Measurements from ENCODE around the gene ADAMTS4. TPM values are rescaled to one million over a fixed set of nuclear protein-coding genes. Genes with fewer than 3 reads are reported as not detected.

Gene ADAMTS4
- total RNA-seq, 1 donor from 2014 or later, result 2.7 TPM

DNA sequence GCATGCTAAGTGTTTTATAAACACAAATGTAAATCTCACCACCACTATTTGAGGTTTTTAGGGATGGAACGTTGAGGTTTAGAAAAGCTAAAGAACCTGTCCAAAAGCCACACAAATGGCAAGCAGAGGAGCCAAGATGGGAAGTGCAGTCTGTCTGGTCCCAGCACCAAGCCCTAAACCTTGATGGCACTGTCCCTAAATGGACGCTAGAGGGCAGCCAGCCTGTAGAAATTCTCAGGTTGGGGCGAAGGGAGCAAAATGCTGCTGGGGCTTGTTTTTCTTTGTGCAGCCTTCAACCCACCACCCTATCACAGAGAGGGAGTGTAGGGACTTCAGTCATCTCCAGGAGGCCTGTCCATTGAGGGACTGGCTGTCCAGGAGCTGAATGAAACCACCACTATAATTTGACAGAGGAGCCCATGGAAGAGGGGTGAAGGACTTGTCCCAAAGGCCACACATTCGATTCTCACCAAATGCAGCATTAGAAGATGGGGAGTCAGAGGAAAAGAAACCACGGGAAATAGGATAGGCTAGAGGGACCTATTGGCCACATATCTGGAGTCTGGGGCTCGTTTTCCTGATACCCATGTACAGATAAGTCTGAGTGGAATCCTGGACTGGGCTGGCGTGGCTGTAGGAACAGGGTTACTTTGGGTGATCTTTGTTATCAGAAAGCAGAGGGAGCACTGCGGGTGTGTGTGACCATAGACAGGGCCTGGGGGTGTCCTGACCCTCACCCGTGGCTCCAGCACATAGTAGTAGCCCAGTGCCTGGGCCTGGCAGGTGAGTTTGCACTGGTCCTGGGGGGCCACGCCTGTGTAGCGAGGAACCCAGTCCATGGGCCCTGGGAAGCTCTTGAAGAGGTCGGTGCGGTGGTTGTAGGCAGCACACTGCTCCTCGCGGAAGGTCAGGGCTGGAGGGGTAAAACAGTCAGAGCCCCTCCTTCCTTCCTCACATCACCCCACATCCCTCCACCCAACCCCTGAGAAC lies 6.1 kb downstream of the ADAMTS4 start:
- FAIRE-seq (no peak), DNase-seq (ENCODE audit: low read depth) (peak; percentile 27)
- no peaks in the 10 kb centered on the region for H3K79me2 ChIP-seq (ENCODE audit: insufficient read depth, low read length)
- no peaks in the 10 kb centered on the region for H3K9me3 ChIP-seq (ENCODE audit: insufficient read depth, low read depth, low read length)
- H3K4me2 ChIP-seq (ENCODE audit: low read length), result no peak overlapping the region
- H3K9ac ChIP-seq (ENCODE audit: low read length), result no peak overlapping the region
- H3K4me1 ChIP-seq (ENCODE audit: insufficient read depth, low read length), result peaks cover 13% of the 10 kb centered on the region
- H3K36me3 Mint-ChIP-seq (ENCODE audit: low read depth, unreplicated experiment), result no peaks in the 10 kb centered on the region
- no peaks in the 10 kb centered on the region for H3K9me3 Mint-ChIP-seq (ENCODE audit: unreplicated experiment)
- H3K27me3 Mint-ChIP-seq (ENCODE audit: low read depth, unreplicated experiment), result peaks cover 2% of the 10 kb centered on the region
- H4K20me1 ChIP-seq (ENCODE audit: insufficient read depth, low read length), result no peaks in the 10 kb centered on the region
- no peak overlapping the region for H3K4me3 Mint-ChIP-seq (ENCODE audit: unreplicated experiment)
- no peaks in the 10 kb centered on the region for H3K27me3 ChIP-seq (ENCODE audit: insufficient read depth, low read length)
- peak overlapping the region; percentile 71 for H3K27ac Mint-ChIP-seq (ENCODE audit: unreplicated experiment)
- no peak overlapping the region for H3K27ac ChIP-seq (ENCODE audit: low read depth, low read length)
- peaks cover 12% of the 10 kb centered on the region for H3K4me1 Mint-ChIP-seq (ENCODE audit: low read depth, unreplicated experiment)
- no peak overlapping the region for H3K4me3 ChIP-seq (ENCODE audit: insufficient read depth, low read depth, low read length)
- H2AFZ ChIP-seq (ENCODE audit: low read depth, low read length), result no peak overlapping the region
- no peaks in the 10 kb centered on the region for H3K36me3 ChIP-seq (ENCODE audit: insufficient read depth, low read length)
- TF ChIP-seq, protein P1, sequence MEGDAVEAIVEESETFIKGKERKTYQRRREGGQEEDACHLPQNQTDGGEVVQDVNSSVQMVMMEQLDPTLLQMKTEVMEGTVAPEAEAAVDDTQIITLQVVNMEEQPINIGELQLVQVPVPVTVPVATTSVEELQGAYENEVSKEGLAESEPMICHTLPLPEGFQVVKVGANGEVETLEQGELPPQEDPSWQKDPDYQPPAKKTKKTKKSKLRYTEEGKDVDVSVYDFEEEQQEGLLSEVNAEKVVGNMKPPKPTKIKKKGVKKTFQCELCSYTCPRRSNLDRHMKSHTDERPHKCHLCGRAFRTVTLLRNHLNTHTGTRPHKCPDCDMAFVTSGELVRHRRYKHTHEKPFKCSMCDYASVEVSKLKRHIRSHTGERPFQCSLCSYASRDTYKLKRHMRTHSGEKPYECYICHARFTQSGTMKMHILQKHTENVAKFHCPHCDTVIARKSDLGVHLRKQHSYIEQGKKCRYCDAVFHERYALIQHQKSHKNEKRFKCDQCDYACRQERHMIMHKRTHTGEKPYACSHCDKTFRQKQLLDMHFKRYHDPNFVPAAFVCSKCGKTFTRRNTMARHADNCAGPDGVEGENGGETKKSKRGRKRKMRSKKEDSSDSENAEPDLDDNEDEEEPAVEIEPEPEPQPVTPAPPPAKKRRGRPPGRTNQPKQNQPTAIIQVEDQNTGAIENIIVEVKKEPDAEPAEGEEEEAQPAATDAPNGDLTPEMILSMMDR (IDR thresholded peaks at IDR 0.05; ENCODE audit: insufficient read depth, low read depth, low read length), result peak; percentile 95
- TF ChIP-seq EZH2 (IDR thresholded peaks at IDR 0.05; ENCODE audit: insufficient read depth, low read length), result no peak

DNA sequence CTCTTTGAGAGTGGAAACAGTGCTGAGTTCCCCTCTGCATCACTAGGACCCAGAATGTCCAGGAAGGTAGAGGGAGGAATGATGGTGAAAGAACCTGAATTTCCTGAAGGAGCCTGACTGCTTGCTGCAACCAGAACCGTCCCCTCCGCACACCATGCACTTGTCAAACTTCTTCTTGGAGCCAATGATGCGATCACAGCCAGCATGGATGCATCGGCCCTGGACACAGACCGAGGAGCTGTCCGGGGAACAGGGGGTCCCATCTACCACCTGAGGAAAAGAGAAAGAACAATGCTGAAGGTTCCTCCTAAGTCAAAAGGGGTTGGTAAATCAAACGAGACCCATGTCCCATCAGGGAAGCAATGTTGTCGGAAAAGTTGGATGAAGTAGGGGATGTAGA lies 6.9 kb downstream of the ADAMTS4 start:
- Mint-ChIP-seq H3K36me3 (ENCODE audit: low read depth, unreplicated experiment) (no peaks in the 10 kb centered on the region), H3K27ac (ENCODE audit: unreplicated experiment) (no peak overlapping the region), H3K9me3 (ENCODE audit: unreplicated experiment) (no peaks in the 10 kb centered on the region), H3K4me1 (ENCODE audit: low read depth, unreplicated experiment) (peaks cover 7% of the 10 kb centered on the region), H3K4me3 (ENCODE audit: unreplicated experiment) (no peak overlapping the region), H3K27me3 (ENCODE audit: low read depth, unreplicated experiment) (peaks cover 6% of the 10 kb centered on the region)
- Histone ChIP-seq H3K4me2 (ENCODE audit: low read length) (no peak overlapping the region), H3K9me3 (ENCODE audit: insufficient read depth, low read depth, low read length) (no peaks in the 10 kb centered on the region), H4K20me1 (ENCODE audit: insufficient read depth, low read length) (no peaks in the 10 kb centered on the region), H3K4me3 (ENCODE audit: insufficient read depth, low read depth, low read length) (no peak overlapping the region), H3K79me2 (ENCODE audit: insufficient read depth, low read length) (no peaks in the 10 kb centered on the region), H3K36me3 (ENCODE audit: insufficient read depth, low read length) (no peaks in the 10 kb centered on the region), H3K4me1 (ENCODE audit: insufficient read depth, low read length) (peaks cover 6% of the 10 kb centered on the region), H3K9ac (ENCODE audit: low read length) (no peak overlapping the region), H3K27me3 (ENCODE audit: insufficient read depth, low read length) (no peaks in the 10 kb centered on the region), H3K27ac (ENCODE audit: low read depth, low read length) (no peak overlapping the region), H2AFZ (ENCODE audit: low read depth, low read length) (no peak overlapping the region)
- DNase-seq (ENCODE audit: low read depth) (no peak), FAIRE-seq (no peak)
- TF ChIP-seq, protein P1 (IDR thresholded peaks at IDR 0.05; ENCODE audit: insufficient read depth, low read depth, low read length), result no peak
